ENCODE data around the gene PER2. TPM values are rescaled to one million over a fixed set of nuclear protein-coding genes. Genes with fewer than 3 reads are reported as not detected.
A peak's percentile ranks its signal among the peaks of the same experiment; 100 is the strongest.

PER2 gene
- total RNA-seq, 1 donor from 2014 or later, result 29.8 TPM

- no peak for DNase-seq (ENCODE audit: low spot score)
These were observed 19.8 kb upstream of the PER2 start for GRCh38 chr2:238308177-238308576.

GRCh38 chr2:238306672-238306998 lies 18.2 kb upstream of the PER2 start:
- no peak for DNase-seq (ENCODE audit: low spot score)

GRCh38 chr2:238305965-238306671 lies 17.7 kb upstream of the PER2 start:
- DNase-seq (ENCODE audit: low spot score), result peak; percentile 61

GRCh38 chr2:238305092-238305862 lies 16.9 kb upstream of the PER2 start:
- no peak for DNase-seq (ENCODE audit: low spot score)

- DNase-seq (ENCODE audit: low spot score), result no peak
These were observed 15.7 kb upstream of the PER2 start for GRCh38 chr2:238304116-238304515.

- no peak for DNase-seq (ENCODE audit: low spot score)
These were observed 14.3 kb upstream of the PER2 start for GRCh38 chr2:238302751-238303150.

- DNase-seq (ENCODE audit: low spot score), result no peak
These were observed 13.7 kb upstream of the PER2 start for GRCh38 chr2:238302087-238302486.

GRCh38 chr2:238299803-238300202 lies 11.4 kb upstream of the PER2 start:
- DNase-seq (ENCODE audit: low spot score), result peak; percentile 69

GRCh38 chr2:238296638-238297457 lies 8.4 kb upstream of the PER2 start:
- no peak for DNase-seq (ENCODE audit: low spot score)

GRCh38 chr2:238295144-238296112 lies 7.0 kb upstream of the PER2 start:
- no peak for DNase-seq (ENCODE audit: low spot score)

- DNase-seq (ENCODE audit: low spot score), result peak; percentile 70
These were observed 6.2 kb upstream of the PER2 start for GRCh38 chr2:238294393-238295143.

GRCh38 chr2:238294046-238294392 lies 5.6 kb upstream of the PER2 start:
- no peak for DNase-seq (ENCODE audit: low spot score)

GRCh38 chr2:238291550-238292281 lies 3.3 kb upstream of the PER2 start:
- no peak for DNase-seq (ENCODE audit: low spot score)

- no peak for DNase-seq (ENCODE audit: low spot score)
These were observed 2.5 kb upstream of the PER2 start for GRCh38 chr2:238290715-238291549.

- peak; percentile 90 for DNase-seq (ENCODE audit: low spot score)
These were observed 1.7 kb upstream of the PER2 start for GRCh38 chr2:238290091-238290509.

GRCh38 chr2:238289574-238289973 lies 1.2 kb upstream of the PER2 start:
- DNase-seq (ENCODE audit: low spot score), result no peak

GRCh38 chr2:238288650-238289573 lies 502 bp upstream of the PER2 start:
- peak; percentile 99 for DNase-seq (ENCODE audit: low spot score)

Data from mucosa of gallbladder (tissue), 1 donor.